Mammary epithelial cell (primary cell): ENCODE data around the gene CAPN9.

Experiments
- EZH2 ChIP-seq: IDR thresholded peaks from 2 replicates; pipeline ENCODE4 v1.6.1; 2012; ENCODE audit warnings: low read length, inconsistent platforms, borderline replicate concordance
- TF ChIP-seq, protein P1 (sequence below), 2 donors: IDR thresholded peaks in 1 of 2; conservative IDR thresholded peaks in 1 of 2; 2 replicates each; pipeline ENCODE4 v1.5.1; 2011 to 2012; ENCODE audit warnings: inconsistent platforms in 2 of 2, low read length in 2 of 2, mild to moderate bottlenecking in 2 of 2, control low read depth in 1 of 2, low read depth in 1 of 2; ENCODE audit not compliant: insufficient read depth in 1 of 2; ENCODE audit errors: extremely low read depth in 1 of 2

DNA sequence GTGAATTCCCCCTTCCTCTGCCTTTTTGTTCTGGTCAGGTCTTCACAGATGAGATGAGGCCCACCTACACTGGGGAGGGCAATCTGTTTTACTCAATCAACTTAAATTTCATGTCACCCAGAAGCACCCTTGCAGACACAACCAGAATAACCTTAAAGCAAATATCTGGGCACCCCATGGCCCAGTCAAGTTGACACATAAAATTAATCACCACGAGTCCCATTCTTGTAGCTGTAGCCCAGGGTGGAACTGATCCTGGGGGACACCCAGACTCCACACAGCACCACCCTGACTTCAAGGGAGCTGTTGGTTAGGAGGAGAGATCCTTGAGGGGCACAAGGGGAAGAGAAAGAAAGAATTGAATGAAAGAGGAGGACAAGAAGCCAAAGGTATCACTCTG lies 23.1 kb downstream of the CAPN9 start:
- TF ChIP-seq, protein P1, sequence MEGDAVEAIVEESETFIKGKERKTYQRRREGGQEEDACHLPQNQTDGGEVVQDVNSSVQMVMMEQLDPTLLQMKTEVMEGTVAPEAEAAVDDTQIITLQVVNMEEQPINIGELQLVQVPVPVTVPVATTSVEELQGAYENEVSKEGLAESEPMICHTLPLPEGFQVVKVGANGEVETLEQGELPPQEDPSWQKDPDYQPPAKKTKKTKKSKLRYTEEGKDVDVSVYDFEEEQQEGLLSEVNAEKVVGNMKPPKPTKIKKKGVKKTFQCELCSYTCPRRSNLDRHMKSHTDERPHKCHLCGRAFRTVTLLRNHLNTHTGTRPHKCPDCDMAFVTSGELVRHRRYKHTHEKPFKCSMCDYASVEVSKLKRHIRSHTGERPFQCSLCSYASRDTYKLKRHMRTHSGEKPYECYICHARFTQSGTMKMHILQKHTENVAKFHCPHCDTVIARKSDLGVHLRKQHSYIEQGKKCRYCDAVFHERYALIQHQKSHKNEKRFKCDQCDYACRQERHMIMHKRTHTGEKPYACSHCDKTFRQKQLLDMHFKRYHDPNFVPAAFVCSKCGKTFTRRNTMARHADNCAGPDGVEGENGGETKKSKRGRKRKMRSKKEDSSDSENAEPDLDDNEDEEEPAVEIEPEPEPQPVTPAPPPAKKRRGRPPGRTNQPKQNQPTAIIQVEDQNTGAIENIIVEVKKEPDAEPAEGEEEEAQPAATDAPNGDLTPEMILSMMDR (conservative IDR thresholded peaks at IDR 0.05 in 1 of 2, IDR thresholded peaks at IDR 0.05 in 1 of 2; ENCODE audit: extremely low read depth in 1 of 2, insufficient read depth in 1 of 2, low read depth in 1 of 2, low read length in 2 of 2), result no peak
- no peak for TF ChIP-seq EZH2
